Skin of body (tissue), 2 donors: Measurements from ENCODE around the gene HECTD1. TPM values are rescaled to one million over a fixed set of nuclear protein-coding genes. Genes with fewer than 3 reads are reported as not detected.
"Not testable (repeated sequence)": the region's sequence is repeated elsewhere in the genome, so short reads cannot be mapped to it uniquely, and the experiment has no call there.

Source experiments
- DNase-seq: peaks from one replicate; lab custom pipeline; 2025; lab: John Stamatoyannopoulos, UW
- total RNA-seq: library from RNA; depleted of rRNA; stranded (reverse); fragments of >200 nt; gene quantifications from one replicate; pipeline ENCODE4 v1.2.3, GENCODE V29; 2014

The HECTD1 gene
- total RNA-seq, 1 donor from 2014 or later = 273 TPM

GRCh38 chr14:31093884-31094839 is 113.4 kb downstream of the HECTD1 start:
- DNase-seq = not testable (repeated sequence)

DNA sequence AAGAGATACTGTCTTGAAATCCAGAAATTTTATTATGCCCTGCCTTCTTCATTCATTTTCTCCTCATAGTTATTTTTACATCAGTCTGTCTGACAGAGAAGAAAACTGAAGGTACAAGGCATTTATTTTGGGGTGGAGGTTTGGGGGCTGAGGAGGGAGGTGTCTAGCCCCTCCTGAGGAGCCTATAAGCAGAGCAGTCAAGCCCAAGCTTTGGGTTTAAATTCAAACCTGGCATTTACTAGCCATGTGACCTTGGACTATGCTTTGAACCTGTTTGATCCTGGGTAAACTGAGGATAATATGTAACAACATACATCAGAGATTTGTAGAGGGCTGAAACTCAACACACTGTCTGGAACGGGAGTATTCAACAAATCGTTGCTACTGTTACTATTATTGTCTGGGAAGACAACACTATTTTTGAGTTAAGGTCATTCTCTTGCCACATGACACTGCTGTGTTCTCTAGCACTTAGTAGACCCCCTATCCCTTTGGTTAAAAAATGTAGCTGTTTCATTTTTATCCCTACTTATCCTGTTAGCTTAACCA is 115.4 kb downstream of the HECTD1 start:
- no peak for DNase-seq

- peak; percentile 67 for DNase-seq
Observed at GRCh38 chr14:31090883-31091764, 116.5 kb downstream of the HECTD1 start.

DNA sequence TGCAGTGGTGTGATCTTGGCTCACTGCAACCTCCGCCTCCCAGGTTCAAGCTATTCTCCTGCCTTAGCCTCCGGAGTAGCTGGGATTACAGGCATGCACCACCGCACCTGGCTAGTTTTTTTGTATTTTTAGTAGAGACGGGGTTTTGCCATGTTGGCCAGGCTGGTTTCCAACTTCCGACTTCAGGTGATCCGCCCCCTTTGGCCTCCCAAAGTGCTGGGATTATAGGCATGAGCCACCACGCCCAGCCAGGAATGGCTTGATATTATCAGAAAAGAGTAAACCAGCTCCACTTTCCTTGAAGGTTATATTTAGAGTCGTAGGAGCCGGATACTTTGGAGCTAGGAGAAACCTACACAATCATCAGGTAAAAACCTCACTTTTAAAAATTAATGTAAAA is 121.1 kb downstream of the HECTD1 start:
- DNase-seq = not testable (repeated sequence)

DNA sequence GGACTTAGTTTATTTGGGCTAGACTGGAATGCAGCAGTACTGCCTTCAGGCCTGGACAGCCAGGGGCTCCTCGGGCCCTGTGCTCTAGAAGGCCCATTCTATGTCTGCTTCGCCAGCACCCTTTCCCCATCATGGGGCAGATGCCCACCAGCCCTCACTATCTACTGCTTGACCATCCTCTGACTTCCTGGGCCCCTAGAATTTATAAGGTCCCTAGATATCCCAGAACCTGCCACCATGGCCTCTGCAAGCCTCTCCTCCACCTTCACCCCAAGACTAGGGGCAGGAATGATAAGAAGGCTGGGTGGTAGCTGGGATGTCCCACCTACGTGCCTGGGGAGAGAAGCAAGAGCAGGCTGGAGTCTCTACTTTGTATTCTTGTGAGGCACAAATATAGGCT is 122.6 kb downstream of the HECTD1 start:
- no peak for DNase-seq

GRCh38 chr14:31084385-31084784 is 123.2 kb downstream of the HECTD1 start:
- DNase-seq = no peak

GRCh38 chr14:31083781-31084180 is 123.8 kb downstream of the HECTD1 start:
- DNase-seq = no peak

DNA sequence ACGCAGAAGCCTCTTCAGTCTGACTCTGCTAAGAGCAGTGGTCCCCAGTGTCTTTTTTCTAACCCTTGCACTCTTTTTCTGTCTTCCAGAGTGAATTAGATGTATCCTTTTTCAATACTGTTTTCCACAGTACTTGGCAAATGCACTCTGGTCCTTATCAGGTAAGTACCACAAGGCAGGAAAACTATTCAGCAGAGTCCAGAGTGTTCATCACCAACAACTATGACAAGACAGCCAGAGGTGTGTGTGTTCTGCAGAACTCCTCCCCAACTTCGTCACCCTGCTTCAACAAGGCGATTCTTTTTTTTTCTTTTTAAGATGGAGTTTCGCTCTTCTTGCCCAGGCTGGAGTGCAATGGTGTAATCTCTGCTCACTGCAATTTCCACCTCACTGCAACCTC is 127.1 kb downstream of the HECTD1 start:
- DNase-seq = no peak

DNA sequence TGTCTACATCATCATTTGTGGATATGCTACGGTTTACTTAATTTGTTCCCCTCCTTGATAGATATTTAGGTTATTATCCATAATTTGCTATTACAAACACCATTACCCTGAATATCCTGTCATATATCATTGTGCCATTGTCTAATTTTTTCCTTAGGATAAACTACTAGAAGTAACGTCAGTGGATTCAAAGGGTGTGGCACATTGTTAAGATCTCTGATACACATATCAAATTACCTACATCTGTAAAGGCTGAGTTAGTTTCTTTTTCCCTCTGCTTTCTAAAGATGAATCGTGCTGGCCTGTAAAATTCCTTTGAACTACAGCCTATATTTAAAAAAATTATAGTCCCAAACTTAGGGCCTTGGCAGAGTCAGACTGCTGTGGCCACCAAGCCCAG is 127.5 kb downstream of the HECTD1 start:
- DNase-seq = no peak

GRCh38 chr14:31078766-31079165 is 128.8 kb downstream of the HECTD1 start:
- DNase-seq = no peak

GRCh38 chr14:31075144-31075543 is 132.4 kb downstream of the HECTD1 start:
- no peak for DNase-seq

DNA sequence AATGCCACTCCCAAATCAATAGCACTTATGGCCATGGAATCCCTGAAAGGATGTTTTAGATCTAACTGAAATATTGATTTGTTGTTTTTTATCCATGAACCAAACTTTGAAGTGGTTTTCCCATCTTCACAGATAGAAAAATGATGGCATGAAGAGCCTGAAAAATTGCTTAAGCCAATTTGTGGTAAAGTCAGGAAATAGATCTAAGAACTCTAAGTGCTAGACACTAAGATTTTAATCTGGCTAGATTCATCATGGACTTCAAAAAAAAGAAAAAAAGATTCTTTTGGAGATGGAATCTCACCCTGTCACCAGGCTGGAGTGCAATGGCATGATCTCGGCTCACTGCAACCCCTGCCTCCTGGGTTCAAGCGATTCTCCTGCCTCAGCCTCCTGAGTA is 136.4 kb downstream of the HECTD1 start:
- no peak for DNase-seq

GRCh38 chr14:31070431-31070830 is 137.2 kb downstream of the HECTD1 start:
- no peak for DNase-seq

- no peak for DNase-seq
Observed at GRCh38 chr14:31069343-31069742, 138.2 kb downstream of the HECTD1 start.

DNA sequence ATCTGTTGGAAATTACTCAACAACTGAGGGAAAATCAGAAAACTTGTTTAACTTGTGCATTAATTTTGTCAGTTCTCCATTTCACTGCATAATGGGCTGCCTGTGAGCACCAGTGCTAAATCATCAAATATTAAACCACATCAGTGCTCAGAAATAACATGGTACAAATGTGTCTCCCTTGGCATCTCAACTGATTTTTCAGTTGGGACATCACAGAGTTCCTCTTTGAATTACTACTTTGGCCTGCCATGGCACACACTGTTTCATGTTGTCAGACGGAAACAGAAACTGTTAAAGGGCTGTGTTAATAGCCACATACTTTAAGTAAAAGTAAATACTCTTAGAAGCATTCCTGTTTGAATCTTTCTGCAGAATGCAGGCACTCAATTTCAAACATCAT is 139.4 kb downstream of the HECTD1 start:
- DNase-seq = no peak

DNA sequence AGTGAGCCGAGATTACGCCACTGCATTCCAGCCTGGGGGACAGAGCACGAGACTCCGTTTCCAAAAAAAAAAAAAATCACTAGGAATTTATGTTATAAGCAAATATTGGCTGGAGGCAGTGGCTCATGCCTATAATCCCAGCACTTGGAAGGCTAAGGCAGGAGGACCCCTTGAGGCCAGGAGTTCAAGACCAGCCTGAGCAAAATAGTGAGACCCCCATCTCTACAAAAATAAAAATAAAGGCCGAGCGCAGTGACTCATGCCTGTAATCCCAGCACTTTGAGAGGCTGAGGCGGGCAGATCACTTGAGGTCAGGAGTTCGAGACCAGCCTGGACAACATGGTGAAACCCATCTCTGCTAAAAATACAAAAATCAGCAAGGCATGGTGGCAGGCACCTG is 144.7 kb downstream of the HECTD1 start:
- not testable (repeated sequence) for DNase-seq

GRCh38 chr14:31060253-31060875 is 147.2 kb downstream of the HECTD1 start:
- no peak for DNase-seq

DNA sequence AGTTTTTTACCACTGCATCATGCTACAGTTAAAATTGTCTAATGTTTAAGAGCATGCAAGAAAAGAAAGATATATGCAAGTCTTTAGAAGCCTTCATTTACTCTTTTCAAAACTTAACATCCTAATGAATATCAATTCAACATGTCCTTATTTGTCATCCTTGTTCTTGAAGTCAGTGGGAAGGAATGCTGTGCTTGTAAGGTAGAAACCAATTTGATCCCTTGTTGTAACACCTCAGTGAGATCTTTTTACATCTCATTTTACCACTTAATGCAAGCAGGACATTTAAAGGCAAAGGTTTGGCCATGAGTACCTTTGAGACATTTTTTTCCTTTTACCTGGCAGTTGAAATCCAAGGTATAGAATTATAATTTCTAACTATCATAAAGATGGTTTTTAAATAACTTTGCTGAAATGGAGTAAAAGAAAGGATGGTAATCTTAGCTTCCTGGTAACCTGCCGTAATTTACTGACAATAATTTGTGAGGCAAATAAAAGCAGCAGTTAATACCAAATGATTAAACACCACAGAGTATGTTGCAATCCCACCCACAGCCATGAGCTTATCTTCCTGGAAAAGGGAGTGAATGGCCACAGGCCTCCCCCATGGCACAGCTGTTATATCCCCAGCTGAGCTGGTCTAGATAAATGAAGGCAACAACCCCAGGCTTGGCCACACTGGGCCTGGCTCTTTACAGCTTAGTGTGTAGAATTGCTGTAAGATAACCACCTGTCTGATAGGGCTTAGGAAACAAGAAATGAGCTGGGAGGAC is 148.3 kb downstream of the HECTD1 start:
- DNase-seq = no peak

GRCh38 chr14:31057701-31058364 is 149.8 kb downstream of the HECTD1 start:
- no peak for DNase-seq

DNA sequence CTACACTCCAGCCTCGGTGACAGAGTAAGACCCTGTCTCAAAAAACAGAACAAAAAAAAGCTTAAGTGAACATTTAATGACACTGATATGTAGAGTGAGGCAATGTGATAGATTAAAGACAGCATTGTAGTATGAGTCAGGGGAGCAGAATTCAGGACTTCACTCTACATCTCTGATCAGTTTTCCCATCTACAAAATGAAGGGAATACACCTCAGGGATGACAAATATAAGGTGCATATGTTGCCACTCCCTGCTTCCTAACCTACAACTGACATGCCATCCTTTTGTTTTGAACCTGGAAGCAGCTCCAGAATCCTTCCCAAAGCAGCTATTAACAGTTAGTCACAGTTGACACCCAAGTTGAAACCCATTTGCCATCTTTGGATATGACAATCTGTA is 150.6 kb downstream of the HECTD1 start:
- DNase-seq = no peak
